PC-3 (cell line): Measurements from ENCODE around the gene PPP1R3C. TPM values are rescaled to one million over a fixed set of nuclear protein-coding genes. Genes with fewer than 3 reads are reported as not detected.

Source experiments
- ATAC-seq: fragments of 200-7000 bp; cut with Tn5 transposase; 2 replicates; pipeline ENCODE4 v1.9.1; 2020; ENCODE audit warnings: mild to moderate bottlenecking, moderate library complexity
- BruUV-seq: library from RNA; stranded (reverse); fragments of 400-500 nt; replicated peaks from 2 replicates; lab custom pipeline; 2021; lab: Mats Ljungman, UMichigan
- CTCF ChIA-PET: fragments of 300-600 bp; sonication (Branson Sonifier 250); formaldehyde crosslinking; loops from one replicate; lab custom pipeline; 2022; ENCODE audit warnings: antibody characterized with exemption; lab: Charles Lee
- POLR2A ChIA-PET: fragments of 300-600 bp; sonication (Branson Sonifier 250); formaldehyde crosslinking; loops from one replicate; lab custom pipeline; 2022; ENCODE audit warnings: antibody characterized with exemption; ENCODE audit not compliant: unreplicated experiment; lab: Charles Lee
- DNase-seq: peaks from one replicate; pipeline ENCODE4 v3.0.0-alpha.2; 2015
- H2AFZ ChIP-seq: fragments of 300-600 bp; sonication (generic); 2 replicates; pipeline ENCODE4 v1.6.0; 2016; ENCODE audit warnings: antibody characterized with exemption, low read length
- H3F3A ChIP-seq: fragments of 300-600 bp; sonication (generic); one replicate; pipeline ENCODE4 v1.6.0; 2017; ENCODE audit warnings: antibody characterized with exemption, low read length, control low read depth, mild to moderate bottlenecking; ENCODE audit not compliant: unreplicated experiment
- H3K27ac ChIP-seq: fragments of 300-600 bp; sonication (generic); 2 replicates; pipeline ENCODE4 v1.5.1; 2016; ENCODE audit warnings: mild to moderate bottlenecking, low read length
- H3K27me3 ChIP-seq: fragments of 300-600 bp; sonication (generic); 2 replicates; pipeline ENCODE4 v1.6.1; 2016; ENCODE audit warnings: low read length, mixed read lengths
- H3K36me3 ChIP-seq: fragments of 300-600 bp; sonication (generic); 2 replicates; pipeline ENCODE4 v1.6.1; 2016; ENCODE audit warnings: low read depth, mixed run types, low read length, mixed read lengths
- H3K4me1 ChIP-seq: fragments of 300-600 bp; sonication (generic); 2 replicates; pipeline ENCODE4 v1.5.1; 2016; ENCODE audit warnings: low read length; ENCODE audit not compliant: insufficient read depth
- H3K4me2 ChIP-seq: fragments of 300-600 bp; sonication (generic); 2 replicates; pipeline ENCODE4 v1.6.0; 2016; ENCODE audit warnings: low read length
- H3K4me3 ChIP-seq: fragments of 300-600 bp; sonication (generic); 2 replicates; pipeline ENCODE4 v1.5.1; 2016; ENCODE audit warnings: mild to moderate bottlenecking, low read length, mixed read lengths
- H3K79me2 ChIP-seq: fragments of 300-600 bp; sonication (generic); 2 replicates; pipeline ENCODE4 v1.6.1; 2017; ENCODE audit warnings: low read length, mixed read lengths
- H3K9ac ChIP-seq: fragments of 300-600 bp; sonication (generic); 2 replicates; pipeline ENCODE4 v1.6.0; 2016; ENCODE audit warnings: mild to moderate bottlenecking, low read length
- H3K9me2 ChIP-seq: fragments of 300-600 bp; sonication (generic); replicated peaks from 2 replicates; pipeline ENCODE4 v1.6.1; 2016; ENCODE audit warnings: mixed run types, low read length, mixed read lengths
- H3K9me3 ChIP-seq: fragments of 300-600 bp; sonication (generic); 2 replicates; pipeline ENCODE4 v1.6.1; 2016; ENCODE audit warnings: low read length, mixed read lengths
- H4K20me1 ChIP-seq: fragments of 300-600 bp; sonication (generic); 2 replicates; pipeline ENCODE4 v1.6.1; 2016; ENCODE audit warnings: low read length, mixed read lengths
- CTCF ChIP-seq: fragments of 300-600 bp; sonication (generic); conservative IDR thresholded peaks from 2 replicates; pipeline ENCODE4 v1.5.1; 2017; ENCODE audit warnings: antibody characterized with exemption, low read depth, mild to moderate bottlenecking, low read length
- EZH2 ChIP-seq: fragments of 300-600 bp; sonication (generic); IDR thresholded peaks from one replicate; pipeline ENCODE4 v1.6.1; 2017; ENCODE audit warnings: antibody characterized with exemption, mild to moderate bottlenecking, low read length; ENCODE audit not compliant: unreplicated experiment
- EZH2phosphoT487 ChIP-seq: fragments of 300-600 bp; sonication (generic); IDR thresholded peaks from 2 replicates; pipeline ENCODE4 v1.6.1; 2018; ENCODE audit warnings: mild to moderate bottlenecking, antibody characterized with exemption, low read length, borderline replicate concordance
- intact Hi-C: fragments of 100-400 bp; cut with micrococcal nuclease; formaldehyde crosslinking; loops from 2 replicates; pipeline ENCODE4 v1.9.0; 2023
- total RNA-seq: library from RNA; depleted of rRNA; stranded (reverse); fragments of >200 nt; gene quantifications from 2 replicates; pipeline ENCODE4 v1.2.3, GENCODE V29; 2014

Gene PPP1R3C
- total RNA-seq, 1 experiment from 2014 or later = not detected

- no peak for TF ChIP-seq EZH2
- TF ChIP-seq EZH2phosphoT487 = no peak
- TF ChIP-seq CTCF = no peak
- no peak overlapping the region for H3K4me3 ChIP-seq
- POLR2A ChIA-PET = no interaction called here
Measured at GRCh38 chr10:91652364-91652763, 19.5 kb upstream of the PPP1R3C start.

DNA sequence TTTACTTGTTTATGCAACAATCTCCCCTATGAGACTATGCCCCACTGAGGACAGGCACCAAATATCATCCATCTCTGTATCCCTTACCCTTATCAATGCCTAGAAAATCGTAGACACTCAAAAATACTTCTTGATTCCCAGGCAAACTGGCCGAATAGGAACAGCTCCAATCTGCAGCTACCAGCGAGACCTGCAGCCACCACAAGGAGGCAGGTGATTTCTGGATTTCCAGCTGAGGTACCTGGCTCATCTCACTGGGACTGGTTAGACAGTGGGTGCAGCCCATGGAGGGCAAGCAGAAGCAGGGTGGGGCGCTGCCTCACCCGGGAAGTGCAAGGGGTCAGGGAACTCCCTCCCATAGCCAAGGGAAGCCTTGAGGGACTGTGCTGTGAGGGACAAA, 10.8 kb upstream of the PPP1R3C start:
- peak; percentile 85 for ATAC-seq
- Histone ChIP-seq H3K4me3 (no peak overlapping the region), H3K4me1 (peaks cover 9% of the 10 kb centered on the region), H4K20me1 (no peaks in the 10 kb centered on the region), H3F3A (no peaks in the 10 kb centered on the region), H3K4me2 (peak overlapping the region; percentile 31; the same call in 1 of the 2 replicates), H3K9ac (no peak overlapping the region), H3K36me3 (no peaks in the 10 kb centered on the region), H3K9me3 (no peaks in the 10 kb centered on the region), H3K9me2 (no peaks in the 10 kb centered on the region), H3K27me3 (no peaks in the 10 kb centered on the region), H3K27ac (no peak overlapping the region), H2AFZ (no peak overlapping the region), H3K79me2 (no peaks in the 10 kb centered on the region)
- no TSS peak for BruUV-seq
- peak; percentile 63 for DNase-seq
- ChIA-PET POLR2A (no interaction called here), CTCF (interaction anchor here (0.7 to 1.3 kb wide), 3 partner anchors 50 to 102 kb away, joined by 3 to 8 read pairs (median 4); no protein-coding TSS in a partner anchor)
- TF ChIP-seq CTCF = peak; percentile 61
- TF ChIP-seq EZH2 = no peak
- no peak for TF ChIP-seq EZH2phosphoT487
- intact Hi-C loops = loop anchor here (1.0 to 2.0 kb wide), 3 partner anchors 51 to 269 kb away; no protein-coding TSS in a partner anchor

More at GRCh38 chr10:91652364-91652763, 19.5 kb upstream of the PPP1R3C start:
- H3K27ac ChIP-seq = peak overlapping the region; percentile 74
- DNase-seq = peak; percentile 78
- CTCF ChIA-PET = no interaction called here
- H3F3A ChIP-seq = peaks cover 9% of the 10 kb centered on the region
- H3K4me2 ChIP-seq = peak overlapping the region; percentile 63
- BruUV-seq = no TSS peak
- no peaks in the 10 kb centered on the region for H3K9me2 ChIP-seq
- no peak overlapping the region for H3K9ac ChIP-seq
- H4K20me1 ChIP-seq = no peaks in the 10 kb centered on the region
- H3K9me3 ChIP-seq = no peaks in the 10 kb centered on the region
- intact Hi-C loops = no loop called here
- no peaks in the 10 kb centered on the region for H3K79me2 ChIP-seq
- peaks cover 30% of the 10 kb centered on the region for H3K4me1 ChIP-seq
- H3K36me3 ChIP-seq = no peaks in the 10 kb centered on the region
- ATAC-seq = peak; percentile 80
- H3K27me3 ChIP-seq = no peaks in the 10 kb centered on the region
- H2AFZ ChIP-seq = no peak overlapping the region
